ENCODE measurements around the gene ZFAND2A.
"Not testable (repeated sequence)": the region's sequence is repeated elsewhere in the genome, so short reads cannot be mapped to it uniquely, and the experiment has no call there.

ZFAND2A gene

DNA sequence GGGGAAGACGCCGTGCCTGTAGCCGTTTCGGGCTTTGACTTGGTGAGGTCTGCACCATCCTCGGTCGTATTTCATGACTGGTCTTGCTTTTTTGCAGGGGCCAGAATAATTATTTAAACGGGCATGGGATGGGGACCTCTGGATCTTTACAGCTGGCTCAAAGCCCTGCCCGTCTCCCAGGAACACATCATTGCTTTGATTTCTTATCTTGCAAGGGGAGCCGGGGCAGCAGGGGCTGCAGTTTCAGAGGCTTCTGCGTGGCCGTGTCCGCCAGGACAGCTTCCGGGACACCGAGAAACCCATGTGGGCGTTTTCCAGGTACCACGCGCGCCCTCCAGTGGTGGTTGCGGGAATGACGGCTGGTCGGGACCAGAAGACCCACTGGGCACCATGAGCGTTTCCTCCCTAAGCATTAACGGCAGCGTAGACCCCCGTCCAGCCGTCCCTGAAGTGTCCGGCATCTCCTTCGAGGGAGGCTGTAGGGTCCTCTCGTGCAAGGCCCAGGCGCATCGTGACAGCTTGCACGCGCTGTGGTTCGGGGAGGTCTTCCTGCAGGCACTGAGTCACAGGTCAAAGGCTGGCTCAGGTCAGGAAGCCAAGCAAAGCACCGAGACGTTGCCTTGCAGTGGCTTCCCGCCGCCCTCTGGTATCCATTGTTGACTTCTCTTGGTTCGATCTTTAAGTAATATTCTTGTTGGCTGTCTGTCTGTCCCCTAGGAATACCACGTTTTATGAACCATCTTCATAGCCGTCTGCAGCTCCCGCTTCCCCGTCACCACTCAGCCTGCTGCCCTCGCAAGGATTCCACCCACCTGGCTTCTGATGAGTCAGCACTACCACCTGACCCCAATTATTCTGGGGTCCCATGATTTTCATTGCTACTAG, 16.2 kb upstream of the ZFAND2A start:
- DNase-seq (ENCODE audit: low read depth, low spot score) = no peak
- no peak overlapping the region for H3K27ac ChIP-seq

- no peak for DNase-seq (ENCODE audit: low read depth, low spot score)
- no peak overlapping the region for H3K27ac ChIP-seq
These were observed 15.6 kb upstream of the ZFAND2A start for GRCh38 chr7:1175597-1175966.

DNA sequence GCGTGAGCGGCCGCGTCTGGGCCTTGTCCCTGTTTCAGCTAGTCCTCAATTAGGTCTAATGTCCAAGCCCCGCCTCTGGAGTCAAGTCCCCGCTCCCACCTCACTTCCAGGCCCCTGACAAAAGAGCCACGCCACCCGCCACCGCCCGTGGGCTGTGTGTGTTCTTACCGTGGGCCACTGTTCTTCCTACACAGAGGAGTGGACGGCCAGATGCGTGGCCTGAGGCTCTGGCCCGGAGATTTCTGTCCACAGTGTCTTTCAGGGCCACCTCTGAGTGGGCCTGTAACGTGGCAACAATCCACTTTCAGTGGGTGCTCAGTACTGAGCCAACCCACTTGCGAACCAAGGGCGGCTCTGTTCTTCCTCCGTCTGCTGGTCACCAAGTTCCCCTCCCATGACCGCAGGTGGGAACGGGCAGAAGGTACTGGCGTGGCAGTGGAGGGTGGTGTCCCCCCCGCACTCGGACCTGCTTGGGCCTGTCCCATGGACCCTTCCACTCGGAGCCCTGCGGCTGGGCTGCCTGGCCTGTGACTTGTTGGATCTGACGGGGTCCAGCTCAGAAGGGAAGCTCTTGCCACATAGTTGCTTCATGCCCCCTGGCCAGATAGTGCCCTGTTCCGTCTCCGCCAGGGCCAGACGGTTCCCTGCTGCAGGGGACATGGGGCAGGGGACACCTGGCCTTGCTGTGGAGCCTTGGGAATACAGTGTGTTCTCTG, 15.0 kb upstream of the ZFAND2A start:
- no peak overlapping the region for H3K27ac ChIP-seq
- no peak for DNase-seq (ENCODE audit: low read depth, low spot score)

DNA sequence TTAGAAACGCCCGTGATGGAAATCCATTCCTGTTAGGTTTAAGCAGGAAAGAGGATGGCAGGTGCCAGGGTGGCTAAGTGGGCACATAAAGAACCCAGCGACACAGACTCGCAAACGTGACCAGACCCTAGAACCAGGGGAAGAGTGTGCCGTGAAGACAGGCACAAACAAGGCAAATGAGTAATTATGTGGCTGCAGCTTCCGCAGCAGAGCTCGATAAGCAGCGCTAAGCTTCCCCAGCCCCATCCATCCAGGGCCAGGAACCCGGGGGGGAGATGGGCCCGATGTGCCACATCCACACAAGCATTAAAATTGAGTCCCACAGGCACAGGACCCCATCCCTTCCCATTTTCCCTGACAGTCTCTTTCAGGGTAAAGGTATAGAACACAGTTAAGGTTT, 14.0 kb upstream of the ZFAND2A start:
- no peak for DNase-seq (ENCODE audit: low read depth, low spot score)
- H3K27ac ChIP-seq = no peak overlapping the region

GRCh38 chr7:1172666-1173523, 12.9 kb upstream of the ZFAND2A start:
- DNase-seq (ENCODE audit: low read depth, low spot score) = no peak
- H3K27ac ChIP-seq = no peak overlapping the region

- not testable (repeated sequence) for DNase-seq (ENCODE audit: low read depth, low spot score)
These were observed 11.5 kb upstream of the ZFAND2A start for GRCh38 chr7:1171516-1171915.

GRCh38 chr7:1170741-1171501, 10.9 kb upstream of the ZFAND2A start:
- DNase-seq (ENCODE audit: low read depth, low spot score) = no peak
- H3K27ac ChIP-seq = no peak overlapping the region

More at GRCh38 chr7:1171516-1171915, 11.5 kb upstream of the ZFAND2A start:
- not testable (repeated sequence) for H3K27ac ChIP-seq

GRCh38 chr7:1169409-1170368, 9.7 kb upstream of the ZFAND2A start:
- no peak for DNase-seq (ENCODE audit: low read depth, low spot score)
- H3K27ac ChIP-seq = no peak overlapping the region

- DNase-seq (ENCODE audit: low read depth, low spot score) = no peak
- H3K27ac ChIP-seq = no peak overlapping the region
These were observed 8.4 kb upstream of the ZFAND2A start for GRCh38 chr7:1168422-1168821.

DNA sequence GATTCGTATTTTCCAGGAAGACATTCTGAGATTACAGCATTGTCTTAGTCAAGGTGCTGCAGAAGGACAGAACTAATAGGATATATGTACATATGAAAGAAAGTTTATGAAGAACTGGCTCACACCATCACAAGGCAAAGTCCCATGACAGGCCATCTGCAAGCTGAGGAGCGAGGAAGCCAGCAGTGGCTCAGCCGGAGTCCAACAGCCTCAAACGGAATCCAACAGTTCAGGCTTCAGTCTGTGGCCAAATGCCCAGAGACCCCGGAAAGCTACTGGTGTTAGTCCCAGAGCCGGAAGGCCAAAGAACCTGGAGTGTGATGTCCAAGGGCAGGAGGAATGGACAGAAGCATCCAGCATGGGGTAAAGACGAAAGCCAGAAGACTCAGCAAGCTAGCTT, 4.4 kb upstream of the ZFAND2A start:
- no peak overlapping the region for H3K27ac ChIP-seq
- no peak for DNase-seq (ENCODE audit: low read depth, low spot score)

- no peak overlapping the region for H3K27ac ChIP-seq
- no peak for DNase-seq (ENCODE audit: low read depth, low spot score)
These were observed 3.1 kb upstream of the ZFAND2A start for GRCh38 chr7:1163121-1163520.

- peak overlapping the region; percentile 70 for H3K27ac ChIP-seq
- DNase-seq (ENCODE audit: low read depth, low spot score) = no peak
These were observed 650 bp upstream of the ZFAND2A start for GRCh38 chr7:1160670-1161021.

- H3K27ac ChIP-seq = peak overlapping the region; percentile 16
- DNase-seq (ENCODE audit: low read depth, low spot score) = not testable (repeated sequence)
These were observed 765 bp downstream of the ZFAND2A start for GRCh38 chr7:1159231-1159630.

- H3K27ac ChIP-seq = peak overlapping the region; percentile 16
- DNase-seq (ENCODE audit: low read depth, low spot score) = no peak
These were observed 1.5 kb downstream of the ZFAND2A start for GRCh38 chr7:1158203-1159126.

DNA sequence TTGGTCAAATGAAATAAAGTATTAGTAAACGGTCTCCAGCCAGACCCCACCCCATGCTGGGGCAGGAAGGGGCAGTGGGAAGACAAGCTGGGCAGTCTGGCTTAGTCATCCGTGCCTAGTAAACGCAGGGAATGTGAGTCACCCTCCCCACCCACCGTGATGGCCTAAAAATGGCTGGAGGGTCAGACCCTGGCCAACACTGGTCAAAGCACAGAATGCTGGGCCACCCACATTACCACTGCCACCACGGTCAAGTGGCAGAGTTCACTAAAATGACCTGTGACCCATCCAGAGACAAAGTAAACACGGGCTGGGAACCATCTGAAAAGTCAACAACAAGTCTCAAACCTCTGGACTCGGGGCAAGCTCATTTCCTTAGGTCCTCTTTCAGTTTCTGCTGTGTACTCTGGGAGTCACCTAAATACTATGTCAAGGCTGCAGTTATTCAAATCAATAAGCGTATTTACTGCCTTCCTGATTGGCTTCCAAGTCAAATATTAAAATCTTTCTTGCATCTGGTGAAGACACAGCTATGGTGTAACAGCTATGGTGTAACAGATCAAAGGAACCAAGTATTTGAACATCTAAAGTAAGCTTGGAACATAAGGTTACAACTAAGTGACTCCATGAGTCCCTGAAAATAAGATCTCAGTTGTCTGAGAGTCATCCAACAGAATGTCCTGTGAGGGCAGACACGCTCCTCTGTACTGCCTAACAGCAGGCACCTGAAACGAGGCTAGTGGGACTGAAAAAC, 3.0 kb downstream of the ZFAND2A start:
- no peak for DNase-seq (ENCODE audit: low read depth, low spot score)
- H3K27ac ChIP-seq = peak overlapping the region; percentile 48

- H3K27ac ChIP-seq = peak overlapping the region; percentile 48
- not testable (repeated sequence) for DNase-seq (ENCODE audit: low read depth, low spot score)
These were observed 3.9 kb downstream of the ZFAND2A start for GRCh38 chr7:1155818-1156781.

Measured in epithelial cell of prostate (primary cell).